COLO668 (cell line): Measurements from ENCODE around the gene CCDC188.

Source experiments
- DNase-seq: peaks from one replicate; lab custom pipeline; 2025; ENCODE audit not compliant: unreplicated experiment; lab: John Stamatoyannopoulos, UW

CCDC188 gene

GRCh38 chr22:20135806-20136602 lies 14.9 kb downstream of the CCDC188 start:
- DNase-seq, result no peak

- no peak for DNase-seq
Observed at GRCh38 chr22:20135265-20135664, 15.6 kb downstream of the CCDC188 start.

GRCh38 chr22:20133930-20134549 lies 16.8 kb downstream of the CCDC188 start:
- DNase-seq, result no peak

GRCh38 chr22:20132686-20133246 lies 18.1 kb downstream of the CCDC188 start:
- no peak for DNase-seq

- peak; percentile 22 for DNase-seq
Observed at GRCh38 chr22:20131859-20132685, 18.8 kb downstream of the CCDC188 start.

GRCh38 chr22:20131597-20131858 lies 19.3 kb downstream of the CCDC188 start, which contains the start of gene ZDHHC8:
TSS of gene ZDHHC8 (plus strand) at chr22:20131804. CDS start at chr22:20131948, 144 bp downstream.
- no peak for DNase-seq

GRCh38 chr22:20130731-20131596 lies 19.9 kb downstream of the CCDC188 start:
- peak; percentile 50 for DNase-seq

- DNase-seq, result peak; percentile 55
Observed at GRCh38 chr22:20130319-20130718, 20.5 kb downstream of the CCDC188 start.

GRCh38 chr22:20129747-20130014 lies 21.2 kb downstream of the CCDC188 start:
- no peak for DNase-seq

- peak; percentile 52 for DNase-seq
Observed at GRCh38 chr22:20128902-20129746, 21.7 kb downstream of the CCDC188 start.

GRCh38 chr22:20128619-20128901 lies 22.3 kb downstream of the CCDC188 start:
- DNase-seq, result no peak

GRCh38 chr22:20127869-20128618 lies 22.8 kb downstream of the CCDC188 start:
- DNase-seq, result no peak

GRCh38 chr22:20127318-20127868 lies 23.5 kb downstream of the CCDC188 start:
- no peak for DNase-seq

GRCh38 chr22:20126284-20127029 lies 24.4 kb downstream of the CCDC188 start:
- no peak for DNase-seq

- DNase-seq, result no peak
Observed at GRCh38 chr22:20125201-20126174, 25.4 kb downstream of the CCDC188 start.

- no peak for DNase-seq
Observed at GRCh38 chr22:20124083-20124787, 26.6 kb downstream of the CCDC188 start.
